ENCODE measurements around the gene HCST.

DNA sequence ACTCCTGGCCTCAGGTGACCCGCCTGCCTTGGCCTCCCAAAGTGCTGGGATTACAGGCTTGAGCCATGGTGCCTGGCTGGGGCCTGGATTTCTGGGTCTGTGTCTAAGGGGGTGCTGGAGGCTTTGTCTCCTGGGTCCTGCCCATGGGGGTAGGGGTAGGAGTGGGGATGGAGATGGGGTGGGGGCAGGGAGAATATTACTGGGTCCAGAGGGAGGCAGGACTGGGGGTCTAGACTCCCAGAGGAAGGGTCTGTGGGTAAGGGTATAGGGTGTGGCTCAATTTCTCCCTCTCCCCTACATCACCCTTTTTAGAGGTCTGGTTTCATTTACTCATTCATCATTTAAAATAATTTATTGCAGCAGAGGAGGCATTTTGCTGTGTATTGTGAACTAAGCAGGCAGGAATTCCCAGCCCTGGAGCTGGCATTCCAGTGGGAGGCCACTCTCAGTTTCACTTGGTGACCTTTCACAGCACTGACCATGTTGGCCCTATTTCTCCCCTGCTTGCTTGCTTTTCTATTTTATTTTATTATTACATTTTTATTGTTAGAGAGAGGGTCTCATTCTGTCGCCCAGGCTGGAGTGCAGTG, 1.2 kb upstream of the HCST start:
- TF ChIP-seq, protein P1, sequence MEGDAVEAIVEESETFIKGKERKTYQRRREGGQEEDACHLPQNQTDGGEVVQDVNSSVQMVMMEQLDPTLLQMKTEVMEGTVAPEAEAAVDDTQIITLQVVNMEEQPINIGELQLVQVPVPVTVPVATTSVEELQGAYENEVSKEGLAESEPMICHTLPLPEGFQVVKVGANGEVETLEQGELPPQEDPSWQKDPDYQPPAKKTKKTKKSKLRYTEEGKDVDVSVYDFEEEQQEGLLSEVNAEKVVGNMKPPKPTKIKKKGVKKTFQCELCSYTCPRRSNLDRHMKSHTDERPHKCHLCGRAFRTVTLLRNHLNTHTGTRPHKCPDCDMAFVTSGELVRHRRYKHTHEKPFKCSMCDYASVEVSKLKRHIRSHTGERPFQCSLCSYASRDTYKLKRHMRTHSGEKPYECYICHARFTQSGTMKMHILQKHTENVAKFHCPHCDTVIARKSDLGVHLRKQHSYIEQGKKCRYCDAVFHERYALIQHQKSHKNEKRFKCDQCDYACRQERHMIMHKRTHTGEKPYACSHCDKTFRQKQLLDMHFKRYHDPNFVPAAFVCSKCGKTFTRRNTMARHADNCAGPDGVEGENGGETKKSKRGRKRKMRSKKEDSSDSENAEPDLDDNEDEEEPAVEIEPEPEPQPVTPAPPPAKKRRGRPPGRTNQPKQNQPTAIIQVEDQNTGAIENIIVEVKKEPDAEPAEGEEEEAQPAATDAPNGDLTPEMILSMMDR (IDR thresholded peaks at IDR 0.05; ENCODE audit: insufficient read depth, low read length), result no peak
- TF ChIP-seq POLR2AphosphoS5 (IDR thresholded peaks at IDR 0.05; ENCODE audit: low read depth) (no peak), GABPA (IDR thresholded peaks at IDR 0.05; ENCODE audit: low read depth) (no peak)

Data from HL-60 (cell line).